Type B pancreatic cell (in vitro differentiated cells): ENCODE results near the gene SHQ1. TPM values are rescaled to one million over a fixed set of nuclear protein-coding genes. Genes with fewer than 3 reads are reported as not detected.
A peak's percentile ranks its signal among the peaks of the same experiment; 100 is the strongest.

Experiments
- DNase-seq: peaks from one replicate; pipeline ENCODE4 v3.0.0; 2021; ENCODE audit warnings: mixed read lengths; ENCODE audit not compliant: unreplicated experiment; ENCODE audit errors: extremely low spot score
- H3K27ac Mint-ChIP-seq: 2 replicates; pipeline ENCODE4 v1.8.0; 2021; ENCODE audit warnings: mild to moderate bottlenecking, mixed read lengths
- H3K27me3 Mint-ChIP-seq: 2 replicates; pipeline ENCODE4 v1.8.0; 2021; ENCODE audit warnings: mixed read lengths
- H3K36me3 Mint-ChIP-seq: 2 replicates; pipeline ENCODE4 v1.8.0; 2021; ENCODE audit warnings: mixed read lengths
- H3K4me1 Mint-ChIP-seq: one replicate; pipeline ENCODE4 v1.8.0; 2021; ENCODE audit warnings: mixed read lengths; ENCODE audit not compliant: unreplicated experiment
- H3K4me3 Mint-ChIP-seq: 2 replicates; pipeline ENCODE4 v1.8.0; 2021; ENCODE audit warnings: mild to moderate bottlenecking, mixed read lengths
- H3K9me3 Mint-ChIP-seq: 2 replicates; pipeline ENCODE4 v1.8.0; 2021; ENCODE audit warnings: mixed read lengths
- total RNA-seq: library from RNA; stranded (reverse); gene quantifications from 2 replicates; pipeline ENCODE4 v1.2.1, GENCODE V29; 2021; ENCODE audit warnings: low replicate concordance
- TF ChIP-seq, protein P1 (sequence below): fragments of 200-600 bp; sonication (generic); conservative IDR thresholded peaks from 2 replicates; pipeline ENCODE4 v1.5.0; 2021; ENCODE audit warnings: antibody characterized with exemption, mild to moderate bottlenecking

The SHQ1 gene
- total RNA-seq, 1 donor from 2014 or later, result 22.9 TPM

- Mint-ChIP-seq H3K9me3 (no peaks in the 10 kb centered on the region), H3K36me3 (peaks cover 4% of the 10 kb centered on the region), H3K4me3 (no peak overlapping the region), H3K4me1 (peaks cover 25% of the 10 kb centered on the region), H3K27ac (no peak overlapping the region), H3K27me3 (no peaks in the 10 kb centered on the region)
- DNase-seq, result no peak
- TF ChIP-seq, protein P1, sequence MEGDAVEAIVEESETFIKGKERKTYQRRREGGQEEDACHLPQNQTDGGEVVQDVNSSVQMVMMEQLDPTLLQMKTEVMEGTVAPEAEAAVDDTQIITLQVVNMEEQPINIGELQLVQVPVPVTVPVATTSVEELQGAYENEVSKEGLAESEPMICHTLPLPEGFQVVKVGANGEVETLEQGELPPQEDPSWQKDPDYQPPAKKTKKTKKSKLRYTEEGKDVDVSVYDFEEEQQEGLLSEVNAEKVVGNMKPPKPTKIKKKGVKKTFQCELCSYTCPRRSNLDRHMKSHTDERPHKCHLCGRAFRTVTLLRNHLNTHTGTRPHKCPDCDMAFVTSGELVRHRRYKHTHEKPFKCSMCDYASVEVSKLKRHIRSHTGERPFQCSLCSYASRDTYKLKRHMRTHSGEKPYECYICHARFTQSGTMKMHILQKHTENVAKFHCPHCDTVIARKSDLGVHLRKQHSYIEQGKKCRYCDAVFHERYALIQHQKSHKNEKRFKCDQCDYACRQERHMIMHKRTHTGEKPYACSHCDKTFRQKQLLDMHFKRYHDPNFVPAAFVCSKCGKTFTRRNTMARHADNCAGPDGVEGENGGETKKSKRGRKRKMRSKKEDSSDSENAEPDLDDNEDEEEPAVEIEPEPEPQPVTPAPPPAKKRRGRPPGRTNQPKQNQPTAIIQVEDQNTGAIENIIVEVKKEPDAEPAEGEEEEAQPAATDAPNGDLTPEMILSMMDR, result no peak
Measured at GRCh38 chr3:72816862-72817355, 31.3 kb downstream of the SHQ1 start.

- no peak for DNase-seq
- peaks cover 4% of the 10 kb centered on the region for H3K36me3 Mint-ChIP-seq
- no peaks in the 10 kb centered on the region for H3K9me3 Mint-ChIP-seq
- no peak overlapping the region for H3K4me3 Mint-ChIP-seq
- peaks cover 33% of the 10 kb centered on the region for H3K4me1 Mint-ChIP-seq
- H3K27ac Mint-ChIP-seq, result no peak overlapping the region
- no peaks in the 10 kb centered on the region for H3K27me3 Mint-ChIP-seq
- TF ChIP-seq, protein P1, result no peak
Measured at GRCh38 chr3:72814308-72814707, 33.9 kb downstream of the SHQ1 start.

DNA sequence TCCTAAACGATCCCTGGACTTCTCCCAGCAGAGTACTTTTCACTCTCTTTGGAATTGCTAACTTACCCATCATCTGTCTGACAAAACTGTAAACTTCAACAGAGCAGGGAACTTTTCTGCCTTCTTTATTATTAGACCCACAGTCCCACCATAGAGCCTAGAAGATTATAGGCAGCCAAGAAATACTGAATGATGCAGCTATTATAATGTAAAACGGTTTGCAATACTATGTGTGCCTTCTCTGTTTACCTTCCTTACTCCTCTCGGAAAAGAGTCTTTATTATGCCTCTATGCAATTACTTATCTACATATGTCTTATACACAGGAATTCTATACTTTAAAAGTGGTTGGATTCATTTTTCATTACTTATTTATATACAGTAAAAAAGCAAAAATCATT, 36.0 kb downstream of the SHQ1 start:
- H3K4me3 Mint-ChIP-seq, result no peak overlapping the region
- H3K27ac Mint-ChIP-seq, result no peak overlapping the region
- H3K27me3 Mint-ChIP-seq, result no peaks in the 10 kb centered on the region
- peaks cover 4% of the 10 kb centered on the region for H3K36me3 Mint-ChIP-seq
- TF ChIP-seq, protein P1, result no peak
- no peak for DNase-seq
- H3K9me3 Mint-ChIP-seq, result no peaks in the 10 kb centered on the region
- H3K4me1 Mint-ChIP-seq, result peaks cover 28% of the 10 kb centered on the region

- H3K4me1 Mint-ChIP-seq, result peaks cover 26% of the 10 kb centered on the region
Measured at GRCh38 chr3:72811571-72811970, 36.7 kb downstream of the SHQ1 start.

GRCh38 chr3:72810659-72811434, 37.4 kb downstream of the SHQ1 start:
- Mint-ChIP-seq H3K4me3 (no peak overlapping the region), H3K27me3 (no peaks in the 10 kb centered on the region), H3K4me1 (peaks cover 32% of the 10 kb centered on the region), H3K27ac (no peak overlapping the region), H3K36me3 (peaks cover 4% of the 10 kb centered on the region), H3K9me3 (no peaks in the 10 kb centered on the region)
- no peak for DNase-seq
- TF ChIP-seq, protein P1, result no peak

More at GRCh38 chr3:72811571-72811970, 36.7 kb downstream of the SHQ1 start:
- H3K27me3 Mint-ChIP-seq, result no peaks in the 10 kb centered on the region
- H3K4me3 Mint-ChIP-seq, result no peak overlapping the region
- TF ChIP-seq, protein P1, result peak; percentile 55
- H3K27ac Mint-ChIP-seq, result no peak overlapping the region
- peaks cover 4% of the 10 kb centered on the region for H3K36me3 Mint-ChIP-seq
- DNase-seq, result no peak
- H3K9me3 Mint-ChIP-seq, result no peaks in the 10 kb centered on the region
